Urothelium cell line (cell line): Measurements from ENCODE around the gene SLC10A4.
"Not testable (repeated sequence)": the region's sequence is repeated elsewhere in the genome, so short reads cannot be mapped to it uniquely, and the experiment has no call there.

Experiments
- DNase-seq: peaks from one replicate; pipeline ENCODE4 v3.0.0; 2011; ENCODE audit warnings: low spot score, mixed read lengths
- FAIRE-seq: peaks from 2 replicates; lab custom pipeline; 2011; peaks lifted over from hg19 to GRCh38; lab: Jason Lieb, UNC

SLC10A4 gene, protein sequence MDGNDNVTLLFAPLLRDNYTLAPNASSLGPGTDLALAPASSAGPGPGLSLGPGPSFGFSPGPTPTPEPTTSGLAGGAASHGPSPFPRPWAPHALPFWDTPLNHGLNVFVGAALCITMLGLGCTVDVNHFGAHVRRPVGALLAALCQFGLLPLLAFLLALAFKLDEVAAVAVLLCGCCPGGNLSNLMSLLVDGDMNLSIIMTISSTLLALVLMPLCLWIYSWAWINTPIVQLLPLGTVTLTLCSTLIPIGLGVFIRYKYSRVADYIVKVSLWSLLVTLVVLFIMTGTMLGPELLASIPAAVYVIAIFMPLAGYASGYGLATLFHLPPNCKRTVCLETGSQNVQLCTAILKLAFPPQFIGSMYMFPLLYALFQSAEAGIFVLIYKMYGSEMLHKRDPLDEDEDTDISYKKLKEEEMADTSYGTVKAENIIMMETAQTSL

GRCh38 chr4:48483006-48483776, at the start of gene SLC10A4:
TSS of gene SLC10A4 (plus strand) at chr4:48483343. CDS start at chr4:48483562, 219 bp downstream.
- FAIRE-seq = no peak
- DNase-seq = peak; percentile 52

DNA sequence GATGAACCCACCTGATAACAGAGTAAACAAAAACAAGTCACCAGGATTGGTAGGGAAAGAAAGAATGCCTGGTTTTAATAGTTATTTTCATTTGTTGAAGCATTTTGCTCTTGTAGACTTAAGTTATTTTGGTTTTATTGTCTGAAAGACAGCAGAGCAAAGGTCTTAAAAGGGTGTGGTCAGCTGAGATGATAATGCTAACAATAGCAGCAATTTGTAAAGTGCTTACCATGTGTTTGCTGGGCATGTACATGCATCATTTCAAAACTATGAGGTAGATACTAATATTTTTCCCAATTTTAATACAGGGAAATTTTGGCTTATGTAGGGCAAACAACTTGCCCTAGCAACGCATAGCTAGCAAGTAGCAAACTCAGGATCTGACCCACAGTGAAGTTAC, 46.8 kb upstream of the SLC10A4 start:
- no peak for DNase-seq
- FAIRE-seq = no peak

GRCh38 chr4:48439988-48440387, 43.2 kb upstream of the SLC10A4 start:
- no peak for FAIRE-seq
- DNase-seq = no peak

GRCh38 chr4:48440914-48441313, 42.2 kb upstream of the SLC10A4 start:
- FAIRE-seq, DNase-seq: not testable (repeated sequence)

GRCh38 chr4:48445704-48446103, 37.4 kb upstream of the SLC10A4 start:
- DNase-seq (no peak), FAIRE-seq (no peak)

DNA sequence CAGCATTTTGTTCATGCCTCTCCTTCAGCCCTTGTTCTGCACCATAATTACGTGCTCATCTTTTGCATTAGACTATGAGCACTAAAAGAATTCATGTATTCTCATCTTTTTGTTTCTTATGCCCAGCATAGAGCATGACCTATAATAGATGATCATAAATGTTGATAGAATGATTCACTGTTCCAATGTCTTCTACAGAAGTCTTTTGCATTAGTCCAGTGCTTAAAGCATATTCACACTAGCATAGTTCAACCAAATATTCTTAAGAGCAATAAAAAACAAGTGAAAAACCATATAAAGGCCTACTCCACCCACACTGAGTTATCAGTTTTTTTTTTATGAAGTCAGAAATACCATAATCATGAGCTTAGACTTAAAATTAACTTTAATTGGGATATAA, 36.5 kb upstream of the SLC10A4 start:
- no peak for FAIRE-seq

GRCh38 chr4:48449151-48449550, 34.0 kb upstream of the SLC10A4 start:
- FAIRE-seq (peak; percentile 30), DNase-seq (no peak)

More for the DNA sequence above, 36.5 kb upstream of the SLC10A4 start:
- DNase-seq = no peak

GRCh38 chr4:48450740-48451139, 32.4 kb upstream of the SLC10A4 start:
- FAIRE-seq (peak; percentile 40), DNase-seq (no peak)

DNA sequence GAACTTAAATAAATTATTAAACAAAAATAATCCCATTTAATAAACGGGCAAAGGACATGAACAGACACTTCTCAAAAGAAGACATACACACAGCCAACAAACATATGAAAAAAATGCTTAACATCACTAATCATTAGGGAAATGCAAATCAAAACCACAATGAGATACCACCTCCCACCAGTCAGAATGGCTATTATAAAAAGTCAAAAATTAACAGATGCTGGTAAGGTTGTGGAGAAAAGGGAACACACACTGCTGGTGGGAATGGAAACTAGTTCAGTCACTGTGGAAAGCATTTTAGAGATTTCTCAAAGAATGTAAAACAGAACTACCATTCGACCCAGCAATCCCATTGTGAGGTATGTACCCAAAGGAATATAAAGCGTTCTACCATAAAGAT, 31.5 kb upstream of the SLC10A4 start:
- not testable (repeated sequence) for FAIRE-seq, DNase-seq

DNA sequence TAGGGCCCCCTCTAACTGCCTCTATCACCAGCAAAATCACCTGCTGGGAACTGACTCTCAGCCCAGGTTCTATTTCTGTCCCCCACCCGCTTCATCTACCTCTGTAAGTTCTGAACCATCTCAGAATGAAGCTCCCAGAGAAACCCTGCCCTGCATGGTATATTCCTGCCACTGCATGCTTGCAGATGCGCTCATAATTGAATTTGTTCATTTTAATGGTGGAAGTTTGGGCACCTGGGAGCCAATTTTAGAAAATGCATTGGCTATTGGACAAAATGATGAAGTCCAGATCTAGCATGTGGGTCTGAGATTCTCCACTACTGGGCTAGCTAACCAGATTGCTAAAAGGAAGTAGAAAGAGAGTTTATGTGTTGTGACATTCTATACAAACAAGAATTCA, 28.6 kb upstream of the SLC10A4 start:
- FAIRE-seq (no peak), DNase-seq (no peak)

DNA sequence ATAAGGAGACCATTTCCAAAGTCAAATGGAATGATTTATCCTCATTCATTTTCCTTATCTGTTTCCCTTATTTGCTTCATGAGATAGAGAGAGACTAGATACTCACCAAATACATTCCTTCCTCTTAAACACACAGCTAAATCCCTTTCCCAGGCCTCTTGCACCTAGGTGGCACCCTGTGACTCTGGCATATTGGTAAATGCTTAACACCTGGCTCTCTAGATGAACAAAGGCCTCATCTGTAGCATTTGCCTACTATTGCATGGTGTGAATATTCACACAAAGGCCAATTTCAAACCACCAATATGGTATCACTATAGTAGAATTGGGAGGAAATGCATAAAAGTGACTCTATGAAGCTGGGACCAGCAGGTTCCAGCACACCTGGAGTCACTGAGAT, 22.1 kb upstream of the SLC10A4 start:
- DNase-seq (no peak), FAIRE-seq (no peak)

DNA sequence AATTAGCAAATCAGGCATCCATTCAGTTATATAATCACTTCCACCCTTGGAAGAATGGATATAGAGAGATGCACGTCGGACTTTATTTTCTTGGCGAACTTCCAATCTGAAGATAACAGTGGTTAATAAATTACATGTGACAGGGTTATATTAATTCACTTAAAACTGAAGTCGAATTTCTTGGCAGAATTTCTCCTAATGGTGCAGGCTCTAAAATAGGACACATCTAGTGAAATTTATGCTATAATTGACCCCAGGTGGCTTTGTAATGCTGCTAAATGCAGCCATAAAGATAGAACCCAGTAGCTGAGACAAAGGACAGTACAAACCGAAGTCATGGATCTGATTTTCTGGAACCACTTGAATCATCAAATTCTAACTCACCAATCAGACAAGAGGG, 20.8 kb upstream of the SLC10A4 start:
- no peak for FAIRE-seq
- no peak for DNase-seq

- FAIRE-seq (no peak), DNase-seq (no peak)
Measured at GRCh38 chr4:48467442-48467841, 15.7 kb upstream of the SLC10A4 start.

GRCh38 chr4:48467891-48468290, 15.3 kb upstream of the SLC10A4 start:
- no peak for DNase-seq

GRCh38 chr4:48470137-48470536, 13.0 kb upstream of the SLC10A4 start:
- no peak for FAIRE-seq
- DNase-seq = no peak

More at GRCh38 chr4:48467891-48468290, 15.3 kb upstream of the SLC10A4 start:
- FAIRE-seq = no peak

GRCh38 chr4:48470570-48470969, 12.6 kb upstream of the SLC10A4 start:
- DNase-seq = no peak

GRCh38 chr4:48472794-48473193, 10.3 kb upstream of the SLC10A4 start:
- DNase-seq (no peak), FAIRE-seq (no peak)

More at GRCh38 chr4:48470570-48470969, 12.6 kb upstream of the SLC10A4 start:
- FAIRE-seq = no peak

GRCh38 chr4:48475770-48476169, 7.4 kb upstream of the SLC10A4 start:
- DNase-seq = no peak
- FAIRE-seq = no peak

DNA sequence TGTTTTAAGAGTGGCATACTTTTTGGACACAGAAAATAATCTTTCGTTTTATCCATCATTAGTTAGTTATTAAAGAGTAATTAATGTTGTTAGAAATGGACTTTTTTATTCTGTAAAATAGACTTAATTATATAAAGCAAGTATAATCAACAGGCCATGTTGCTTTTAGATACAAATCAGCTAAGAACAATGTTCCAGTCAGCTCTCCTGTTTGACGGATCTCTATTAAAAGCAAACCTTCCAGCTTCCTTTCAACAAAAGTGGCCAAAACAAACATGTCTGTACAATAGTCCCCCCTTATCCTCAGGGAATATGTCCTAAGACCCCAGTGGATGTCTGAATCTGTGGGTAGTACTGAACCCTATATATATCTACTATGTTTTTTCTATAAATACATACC, 4.9 kb upstream of the SLC10A4 start:
- DNase-seq (no peak), FAIRE-seq (no peak)

GRCh38 chr4:48481581-48481980, 1.6 kb upstream of the SLC10A4 start:
- FAIRE-seq (no peak), DNase-seq (no peak)

GRCh38 chr4:48483777-48484493, 792 bp downstream of the SLC10A4 start:
- DNase-seq = no peak
- peak; percentile 35 for FAIRE-seq
